GM21619 (cell line): Measurements from ENCODE around the gene PARD3B.

ENCODE experiments used
- ATAC-seq: cut with Tn5 transposase; IDR thresholded peaks from one replicate; pipeline ENCODE4 v1.9.1; 2021; ENCODE audit not compliant: unreplicated experiment

Gene PARD3B

DNA sequence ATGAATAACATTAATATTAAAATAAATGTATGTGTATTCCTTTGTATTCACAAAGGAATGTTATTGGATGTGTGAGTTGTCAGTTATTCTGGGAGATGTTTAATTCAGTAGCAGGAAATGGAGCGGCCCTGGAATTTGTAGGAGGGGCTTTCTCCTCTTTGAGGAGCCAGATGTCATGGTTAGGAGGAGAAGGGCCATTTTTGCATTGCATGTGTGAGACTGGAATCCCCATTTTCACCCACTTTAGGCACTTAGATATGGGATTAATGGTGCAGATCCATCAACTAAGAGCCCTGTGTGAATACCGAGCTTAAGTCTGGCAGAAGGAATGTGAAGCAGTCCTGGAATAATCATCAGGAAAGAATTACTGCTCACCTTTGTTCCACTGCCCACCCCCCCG lies 439.2 kb downstream of the PARD3B start:
- no peak for ATAC-seq

DNA sequence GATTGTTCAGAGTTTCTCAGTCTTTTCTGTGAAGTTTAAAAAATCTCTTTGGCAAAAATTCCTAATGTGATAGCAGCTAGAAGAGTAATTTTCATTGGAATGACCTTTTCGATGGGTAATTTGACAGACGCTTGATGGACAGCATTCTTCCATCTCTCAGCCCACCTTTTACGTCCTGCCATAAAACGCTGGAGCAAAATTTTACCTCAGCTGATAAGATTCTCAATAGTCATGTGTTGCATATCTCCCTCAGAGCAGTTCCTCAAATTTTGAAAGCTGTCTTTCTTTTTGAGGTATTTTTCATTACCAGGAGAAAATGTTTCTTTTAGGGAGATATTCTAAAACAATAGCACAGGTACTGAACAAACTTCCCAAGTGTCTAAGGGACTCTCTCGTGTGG lies 441.4 kb downstream of the PARD3B start:
- no peak for ATAC-seq

DNA sequence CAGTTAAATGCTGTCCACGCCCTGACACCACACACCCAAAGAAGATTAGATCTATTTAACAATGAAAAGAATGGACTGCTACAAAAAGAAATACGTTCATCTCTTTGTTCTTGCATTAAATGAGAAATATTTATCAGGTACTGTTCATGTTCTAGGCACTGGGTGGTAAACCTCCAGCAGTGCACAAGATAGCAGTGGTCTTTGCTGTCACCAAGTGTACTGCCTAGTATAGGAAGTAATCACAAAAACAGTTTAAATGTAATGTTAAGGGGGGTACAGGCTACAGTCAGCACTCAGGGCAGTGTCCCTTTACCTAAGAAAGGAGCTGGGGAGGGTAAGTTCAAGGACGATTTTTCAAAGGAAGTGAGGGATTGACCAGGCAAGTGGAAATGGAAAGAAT lies 443.6 kb downstream of the PARD3B start:
- ATAC-seq, result no peak

DNA sequence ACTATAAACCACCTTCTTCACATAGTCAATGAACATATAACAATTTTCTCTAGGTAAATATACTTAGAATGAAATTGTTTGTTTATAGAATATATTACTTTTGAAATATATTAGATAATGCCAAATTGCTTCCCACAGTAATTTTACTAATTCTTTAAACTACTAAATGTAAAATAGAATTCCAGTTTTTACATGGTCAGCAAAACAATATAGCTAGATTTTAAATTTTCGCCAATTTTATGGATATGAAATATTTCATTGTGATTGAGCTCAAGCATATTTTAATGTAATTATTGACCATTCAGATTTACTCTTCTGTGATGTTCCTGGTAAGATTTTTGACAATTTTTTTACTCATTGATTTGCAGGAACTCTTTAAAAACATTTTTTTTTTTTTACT lies 444.6 kb downstream of the PARD3B start:
- ATAC-seq, result no peak

DNA sequence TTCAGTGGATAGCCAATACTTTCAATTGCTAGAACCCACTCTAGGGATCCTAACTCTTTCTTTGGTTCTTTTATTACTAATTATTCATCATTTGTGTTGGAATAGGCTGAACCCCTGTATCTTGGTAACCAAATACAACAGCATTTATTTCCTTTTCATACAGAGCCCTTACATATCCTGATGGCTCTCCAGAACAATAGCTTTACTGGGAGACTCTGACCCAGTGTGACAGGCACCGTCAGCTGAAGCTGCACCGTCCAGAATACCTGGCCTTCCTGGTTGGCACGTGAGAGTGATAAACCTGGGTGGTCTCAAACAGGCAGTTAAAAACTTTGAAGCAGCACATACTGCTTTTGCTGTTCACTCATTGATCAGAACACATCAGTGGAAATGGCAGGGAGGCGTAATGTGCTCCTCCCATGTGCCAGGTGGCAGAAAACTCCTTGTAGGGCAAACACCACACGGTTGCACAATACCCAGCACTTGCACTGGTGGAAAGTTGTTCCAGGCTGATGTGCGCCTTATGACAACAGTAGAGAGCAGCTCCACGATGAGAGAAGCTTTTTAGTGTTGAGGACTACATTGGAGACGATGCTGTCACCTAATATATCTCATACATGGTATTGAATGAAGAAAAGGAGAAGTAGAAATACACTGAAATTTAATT lies 456.2 kb downstream of the PARD3B start:
- no peak for ATAC-seq

- ATAC-seq, result no peak
Measured at GRCh38 chr2:205002390-205002789, 457.1 kb downstream of the PARD3B start.

DNA sequence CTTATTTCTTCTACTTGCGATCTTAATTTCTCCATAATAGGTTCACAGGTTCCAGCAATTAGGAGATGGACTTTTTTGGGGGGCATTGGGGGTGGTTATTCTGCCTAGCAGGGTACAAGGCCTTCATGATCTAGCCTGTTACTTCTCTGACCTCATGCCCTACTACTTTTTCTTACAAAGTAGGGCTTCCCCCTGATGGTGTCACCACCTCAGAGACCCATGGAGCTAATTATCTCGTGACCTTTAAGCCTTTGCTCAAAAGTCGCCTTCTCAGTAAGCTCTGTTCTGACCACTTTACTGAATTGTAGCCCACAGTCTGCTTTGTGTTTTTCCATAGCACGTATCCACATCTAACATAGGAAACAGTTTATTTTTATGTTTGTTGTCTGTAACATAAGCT lies 458.0 kb downstream of the PARD3B start:
- no peak for ATAC-seq

- ATAC-seq, result no peak
Measured at GRCh38 chr2:205010196-205010595, 464.9 kb downstream of the PARD3B start.

- no peak for ATAC-seq
Measured at GRCh38 chr2:205011031-205011430, 465.8 kb downstream of the PARD3B start.

DNA sequence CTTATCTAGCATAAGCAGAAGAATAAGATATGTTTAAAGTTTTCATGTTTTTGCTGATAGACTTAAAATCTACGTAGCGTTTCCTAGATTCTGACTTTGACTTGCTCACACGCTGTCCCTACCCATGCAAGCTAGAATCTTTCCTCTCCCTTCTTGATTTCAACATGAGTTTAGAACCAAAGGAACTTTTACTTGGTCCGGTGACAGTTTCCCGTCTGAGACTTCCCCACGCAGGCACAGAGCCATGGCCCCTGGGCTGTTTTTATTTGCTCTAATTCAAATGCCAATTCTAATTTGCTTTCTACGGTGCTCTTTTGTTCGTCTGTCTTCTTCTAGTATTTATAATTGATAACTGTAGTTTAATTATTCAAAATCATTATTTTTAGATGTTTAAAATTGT lies 467.7 kb downstream of the PARD3B start:
- ATAC-seq, result no peak

- no peak for ATAC-seq
Measured at GRCh38 chr2:205013586-205013985, 468.3 kb downstream of the PARD3B start.

GRCh38 chr2:205014201-205014600 lies 468.9 kb downstream of the PARD3B start:
- ATAC-seq, result no peak

GRCh38 chr2:205017381-205017780 lies 472.1 kb downstream of the PARD3B start:
- ATAC-seq, result no peak

- no peak for ATAC-seq
Measured at GRCh38 chr2:205017912-205018311, 472.6 kb downstream of the PARD3B start.

DNA sequence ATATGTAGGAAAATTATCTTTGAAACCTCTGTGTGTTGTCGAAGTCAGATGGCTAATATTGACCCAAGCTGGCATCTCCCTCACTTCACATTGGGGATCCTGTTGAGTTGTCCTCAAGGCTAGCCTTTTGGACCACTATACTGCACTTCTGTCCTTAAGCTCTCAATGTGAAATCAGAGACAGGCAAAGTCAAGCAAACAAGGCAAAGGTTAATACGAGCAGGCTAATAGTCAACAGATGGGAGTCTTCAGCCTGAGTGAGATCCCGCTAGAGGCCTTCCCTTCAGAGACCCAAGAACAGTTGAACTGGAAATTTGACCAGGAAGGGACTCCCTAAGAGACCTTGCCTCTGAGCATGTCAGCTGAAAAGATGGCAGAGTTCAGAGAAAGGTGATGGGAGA lies 475.4 kb downstream of the PARD3B start:
- ATAC-seq, result no peak

GRCh38 chr2:205022841-205023240 lies 477.6 kb downstream of the PARD3B start:
- no peak for ATAC-seq

- ATAC-seq, result no peak
Measured at GRCh38 chr2:205024822-205025518, 479.7 kb downstream of the PARD3B start.

DNA sequence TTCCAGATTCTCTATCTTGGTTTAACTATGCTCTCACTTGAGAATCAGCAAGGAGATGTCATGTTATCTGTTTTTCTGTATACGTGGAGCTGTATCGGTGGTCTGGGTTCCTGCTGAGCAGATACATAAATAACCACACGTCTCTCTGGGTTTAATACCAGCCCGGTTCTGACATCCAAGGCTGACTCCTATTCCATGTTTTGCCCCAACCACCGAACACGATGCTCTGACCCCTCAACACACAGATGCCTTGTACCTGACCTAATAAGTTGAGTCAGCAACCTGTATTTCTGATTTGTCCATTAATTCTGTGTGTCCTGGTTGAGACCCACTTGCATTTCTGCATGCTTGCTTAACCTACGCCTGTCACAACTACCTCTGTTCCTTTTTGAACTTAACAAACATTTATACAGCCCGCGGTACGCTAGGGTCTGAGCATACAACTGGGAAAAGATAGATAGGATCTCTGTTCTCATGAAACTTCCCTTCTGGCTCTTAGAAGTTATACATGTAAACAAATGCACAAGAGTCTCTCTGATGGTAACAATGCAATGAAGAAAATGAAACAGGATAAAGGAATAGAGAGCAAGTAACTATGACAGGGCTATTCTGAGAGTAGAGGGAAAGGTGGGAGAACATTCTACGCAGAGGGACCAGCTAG lies 480.4 kb downstream of the PARD3B start:
- ATAC-seq, result no peak

GRCh38 chr2:205030695-205031094 lies 485.4 kb downstream of the PARD3B start:
- ATAC-seq, result no peak

DNA sequence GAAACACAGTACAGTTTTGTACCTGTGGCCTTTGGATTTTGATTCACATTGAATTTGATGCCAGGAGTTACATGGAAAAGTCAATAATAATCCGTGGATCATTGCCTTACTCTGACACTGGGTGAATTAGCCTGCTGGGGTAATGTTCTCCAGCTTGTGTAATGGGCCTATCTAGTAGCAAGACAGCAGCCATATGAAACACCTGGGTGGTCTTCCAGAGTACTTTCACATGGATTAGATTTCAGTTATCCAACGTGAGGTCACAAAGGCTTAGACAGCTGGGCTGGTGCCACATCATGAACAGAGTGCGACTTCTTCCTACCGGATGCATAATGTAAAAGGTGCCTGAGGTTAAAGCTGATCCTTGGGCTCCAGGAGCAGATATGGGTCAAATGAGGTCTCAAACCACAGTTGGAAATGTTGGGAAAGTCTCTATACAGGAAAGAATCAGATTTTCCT lies 486.8 kb downstream of the PARD3B start:
- ATAC-seq, result no peak

DNA sequence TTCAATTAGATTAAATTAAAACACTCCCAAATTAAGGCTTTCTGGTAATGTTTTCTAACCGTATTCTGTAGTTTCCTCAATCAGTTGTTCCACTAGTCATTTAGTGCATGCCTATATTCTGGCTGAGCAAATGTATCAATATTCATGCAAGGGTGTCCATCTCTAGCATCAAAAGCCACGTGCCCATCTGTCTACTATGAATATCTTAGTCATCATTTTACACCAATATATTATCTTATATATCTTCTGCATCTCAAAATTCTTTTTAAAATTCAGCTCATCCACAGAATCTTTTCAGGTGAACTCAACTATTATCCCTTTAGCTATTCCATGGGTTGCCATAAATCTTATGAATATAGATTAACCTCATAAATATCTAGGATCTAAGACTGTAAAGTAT lies 488.2 kb downstream of the PARD3B start:
- no peak for ATAC-seq

DNA sequence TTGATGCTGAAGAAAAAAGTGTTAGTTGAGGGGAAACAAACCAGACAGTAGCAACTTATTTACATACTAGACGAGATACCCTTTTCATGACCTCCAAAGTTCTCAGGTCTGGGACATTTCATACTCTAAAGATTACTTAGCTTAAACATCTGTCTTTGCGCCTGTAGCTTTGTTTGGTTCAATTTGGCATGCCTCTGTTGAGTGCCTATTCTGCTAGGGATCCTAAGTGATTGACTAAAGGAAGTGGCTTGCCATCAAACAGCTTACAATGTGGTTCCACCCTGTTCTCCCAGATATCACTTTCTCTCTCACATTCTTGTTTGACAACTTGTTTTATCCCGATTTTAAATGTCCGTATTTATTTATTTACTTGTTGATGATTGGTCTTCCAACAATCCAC lies 488.8 kb downstream of the PARD3B start:
- ATAC-seq, result no peak
